H9 (cell line): ENCODE data around the gene ATP13A2. TPM values are rescaled to one million over a fixed set of nuclear protein-coding genes. Genes with fewer than 3 reads are reported as not detected.

Experiments used
- DNase-seq: peaks from one replicate; pipeline ENCODE4 v3.0.0-alpha.2; 2017
- H2AFZ ChIP-seq: one replicate; pipeline ENCODE4 v1.6.1; 2013; ENCODE audit warnings: mild to moderate bottlenecking, low read length, control low read depth, moderate library complexity
- H2AK5ac ChIP-seq: 2 replicates; pipeline ENCODE4 v1.6.1; 2013; ENCODE audit warnings: low read length, control low read depth, mixed read lengths; ENCODE audit not compliant: insufficient read length
- H2BK120ac ChIP-seq: one replicate; pipeline ENCODE4 v1.6.1; 2013; ENCODE audit warnings: low read depth, mild to moderate bottlenecking, low read length, control low read depth, inconsistent platforms; ENCODE audit not compliant: poor library complexity, severe bottlenecking
- H2BK12ac ChIP-seq: 2 replicates; pipeline ENCODE4 v1.6.1; 2013; ENCODE audit warnings: low read length, control low read depth, mixed read lengths, low read depth; ENCODE audit not compliant: insufficient read length
- H2BK15ac ChIP-seq: 2 replicates; pipeline ENCODE4 v1.6.1; 2013; ENCODE audit warnings: low read depth, low read length, control low read depth
- H2BK20ac ChIP-seq: one replicate; pipeline ENCODE4 v1.6.1; 2013; ENCODE audit warnings: low read depth, mild to moderate bottlenecking, low read length, control low read depth, inconsistent platforms; ENCODE audit not compliant: poor library complexity, severe bottlenecking
- H2BK5ac ChIP-seq: 2 replicates; pipeline ENCODE4 v1.6.1; 2013; ENCODE audit warnings: low read length, control low read depth, mixed read lengths; ENCODE audit not compliant: insufficient read length
- H3K14ac ChIP-seq: 2 replicates; pipeline ENCODE4 v1.6.1; 2013; ENCODE audit warnings: low read length, control low read depth; ENCODE audit not compliant: insufficient read depth
- H3K18ac ChIP-seq: 2 replicates; pipeline ENCODE4 v1.6.1; 2013; ENCODE audit warnings: low read depth, mild to moderate bottlenecking, mixed read lengths, low read length, control low read depth; ENCODE audit not compliant: insufficient read length
- H3K23ac ChIP-seq: 2 replicates; pipeline ENCODE4 v1.6.1; 2013; ENCODE audit warnings: low read length, control low read depth, mixed read lengths, low read depth; ENCODE audit not compliant: insufficient read length
- H3K23me2 ChIP-seq: 2 replicates; pipeline ENCODE4 v1.6.1; 2013; ENCODE audit warnings: low read depth, mild to moderate bottlenecking, mixed read lengths, low read length, control low read depth; ENCODE audit not compliant: insufficient read length, poor library complexity, severe bottlenecking
- H3K27ac ChIP-seq: 2 replicates; pipeline ENCODE4 v1.5.1; 2013; ENCODE audit warnings: low read length, control low read depth, mixed read lengths, low read depth; ENCODE audit not compliant: insufficient read length
- H3K27me3 ChIP-seq: 2 replicates; pipeline ENCODE4 v1.6.1; 2013; ENCODE audit warnings: low read length, control low read depth, inconsistent platforms; ENCODE audit not compliant: insufficient read depth
- H3K4ac ChIP-seq: 2 replicates; pipeline ENCODE4 v1.6.1; 2013; ENCODE audit warnings: low read depth, mild to moderate bottlenecking, control low read depth, inconsistent platforms, low read length, moderate library complexity
- H3K4me1 ChIP-seq: 2 replicates; pipeline ENCODE4 v1.6.1; 2013; ENCODE audit warnings: low read length, control low read depth, inconsistent platforms; ENCODE audit not compliant: insufficient read depth
- H3K4me2 ChIP-seq: 2 replicates; pipeline ENCODE4 v1.6.1; 2013; ENCODE audit warnings: low read length, control low read depth, mixed read lengths; ENCODE audit not compliant: insufficient read length, insufficient read depth
- H3K56ac ChIP-seq: 2 replicates; pipeline ENCODE4 v1.6.1; 2013; ENCODE audit warnings: low read depth, mild to moderate bottlenecking, mixed read lengths, low read length, control low read depth; ENCODE audit not compliant: insufficient read length
- H3K79me1 ChIP-seq: 2 replicates; pipeline ENCODE4 v1.6.1; 2013; ENCODE audit warnings: low read depth, mild to moderate bottlenecking, moderate library complexity, low read length, control low read depth, inconsistent platforms; ENCODE audit not compliant: insufficient read depth, poor library complexity, severe bottlenecking
- H3K79me2 ChIP-seq: 2 replicates; pipeline ENCODE4 v1.6.1; 2013; ENCODE audit warnings: low read length, control low read depth, inconsistent platforms; ENCODE audit not compliant: insufficient read depth
- H3K9ac ChIP-seq: 2 replicates; pipeline ENCODE4 v1.6.1; 2013; ENCODE audit warnings: low read length, control low read depth, mixed read lengths; ENCODE audit not compliant: insufficient read length; ENCODE audit errors: extremely low read depth
- H3K9me3 ChIP-seq: one replicate; pipeline ENCODE4 v1.6.1; 2013; ENCODE audit warnings: low read depth, low read length, inconsistent platforms; ENCODE audit not compliant: control insufficient read depth
- H3T11ph ChIP-seq: one replicate; pipeline ENCODE4 v1.6.1; 2013; ENCODE audit warnings: mild to moderate bottlenecking, low read length, control low read depth, inconsistent platforms
- H4K20me1 ChIP-seq: one replicate; pipeline ENCODE4 v1.6.1; 2013; ENCODE audit not compliant: control insufficient read depth, insufficient read length, insufficient read depth
- H4K5ac ChIP-seq: 2 replicates; pipeline ENCODE4 v1.6.1; 2013; ENCODE audit warnings: low read depth, mild to moderate bottlenecking, mixed read lengths, low read length, control low read depth; ENCODE audit not compliant: insufficient read length
- H4K8ac ChIP-seq: replicated peaks from 2 replicates; pipeline ENCODE4 v1.6.1; 2013; ENCODE audit warnings: low read length, control low read depth, mixed read lengths, low read depth; ENCODE audit not compliant: insufficient read length
- H4K91ac ChIP-seq: 2 replicates; pipeline ENCODE4 v1.6.1; 2013; ENCODE audit warnings: low read depth, mild to moderate bottlenecking, moderate library complexity, mixed read lengths, low read length, control low read depth; ENCODE audit not compliant: insufficient read length
- H3K27ac Mint-ChIP-seq, 3 experiments: 2 replicates in 2 of 3; 3 replicates in 1 of 3; pipeline ENCODE4 v1.8.0; 2020 to 2021; ENCODE audit warnings: mixed read lengths in 3 of 3, mild to moderate bottlenecking in 1 of 3, moderate library complexity in 1 of 3
- H3K27me3 Mint-ChIP-seq: 2 replicates; pipeline ENCODE4 v1.8.0; 2021; ENCODE audit warnings: low read depth, mild to moderate bottlenecking, moderate library complexity, mixed read lengths
- H3K36me3 Mint-ChIP-seq, 3 experiments: 2 replicates in 2 of 3; 3 replicates in 1 of 3; pipeline ENCODE4 v1.8.0; 2020 to 2021; ENCODE audit warnings: low read depth in 3 of 3, mixed read lengths in 3 of 3; ENCODE audit not compliant: insufficient read depth in 1 of 3
- H3K4me1 Mint-ChIP-seq, 2 experiments: 2 replicates each; pipeline ENCODE4 v1.8.0; 2020; ENCODE audit warnings: mixed read lengths in 2 of 2
- H3K4me3 Mint-ChIP-seq, 2 experiments: 2 replicates in 1 of 2; 3 replicates in 1 of 2; pipeline ENCODE4 v1.8.0; 2020 to 2021; ENCODE audit warnings: mild to moderate bottlenecking in 2 of 2, mixed read lengths in 2 of 2, moderate library complexity in 1 of 2
- H3K9me3 Mint-ChIP-seq, 2 experiments: 2 replicates in 1 of 2; 3 replicates in 1 of 2; pipeline ENCODE4 v1.8.0; 2020; ENCODE audit warnings: mild to moderate bottlenecking in 2 of 2, mixed read lengths in 2 of 2, moderate library complexity in 1 of 2
- WGBS: extraction: QIAGEN DNeasy Blood & Tissue Kit; methylation state at CpG from one replicate; pipeline ENCODE4 v1.1.7; 2013; ENCODE audit warnings: missing lambda C conversion rate, low lambda C conversion rate, mixed read lengths; ENCODE audit not compliant: insufficient read length; ENCODE audit errors: extremely low coverage; 5-methylcytosine and 5-hydroxymethylcytosine counted together
- total RNA-seq: library from RNA; stranded (reverse); gene quantifications from 2 replicates; pipeline ENCODE4 v1.2.1, GENCODE V29; 2021
- TF ChIP-seq, protein P1 (sequence below): fragments of 200-600 bp; sonication (generic); conservative IDR thresholded peaks from 3 replicates; pipeline ENCODE4 v1.8.0; 2021; ENCODE audit warnings: antibody characterized with exemption, mild to moderate bottlenecking

The ATP13A2 gene
- total RNA-seq, 1 experiment from 2014 or later, result 53.6 TPM

DNA sequence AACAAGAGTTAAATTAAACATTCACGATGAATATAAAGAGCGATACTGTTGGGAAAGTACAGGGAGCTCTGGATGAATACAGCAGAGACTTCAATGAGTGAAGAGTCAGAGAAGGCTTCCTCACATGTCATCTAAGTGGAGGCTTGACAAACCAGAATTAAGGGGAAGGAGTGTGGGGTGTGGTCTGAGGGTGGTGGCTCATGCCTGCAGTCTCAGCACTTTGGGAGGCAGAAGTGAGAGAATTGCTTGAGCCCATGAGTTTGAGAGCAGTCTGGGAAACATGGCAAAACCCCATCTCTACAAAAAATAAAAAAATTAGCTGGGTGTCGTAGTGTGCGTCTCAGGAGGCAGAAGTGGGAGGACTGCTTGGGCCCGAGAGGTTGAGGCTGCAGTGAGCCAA, 33.4 kb upstream of the ATP13A2 start:
- WGBS, result no CpG with 5 or more reads among the region's 5 CpGs
- no peaks in the 10 kb centered on the region; the same call in 1 of the 2 replicates for H3K79me2 ChIP-seq
- no peak overlapping the region for H2BK12ac ChIP-seq
- H3K4ac ChIP-seq, result no peak overlapping the region
- no peak overlapping the region for H2AFZ ChIP-seq
- no peak overlapping the region for H3K56ac ChIP-seq
- no peak overlapping the region for H4K5ac ChIP-seq
- no peaks in the 10 kb centered on the region for H3K79me1 ChIP-seq
- H3T11ph ChIP-seq, result no peak overlapping the region
- no peaks in the 10 kb centered on the region for H3K23me2 ChIP-seq
- H2AK5ac ChIP-seq, result no peak overlapping the region
- TF ChIP-seq, protein P1, sequence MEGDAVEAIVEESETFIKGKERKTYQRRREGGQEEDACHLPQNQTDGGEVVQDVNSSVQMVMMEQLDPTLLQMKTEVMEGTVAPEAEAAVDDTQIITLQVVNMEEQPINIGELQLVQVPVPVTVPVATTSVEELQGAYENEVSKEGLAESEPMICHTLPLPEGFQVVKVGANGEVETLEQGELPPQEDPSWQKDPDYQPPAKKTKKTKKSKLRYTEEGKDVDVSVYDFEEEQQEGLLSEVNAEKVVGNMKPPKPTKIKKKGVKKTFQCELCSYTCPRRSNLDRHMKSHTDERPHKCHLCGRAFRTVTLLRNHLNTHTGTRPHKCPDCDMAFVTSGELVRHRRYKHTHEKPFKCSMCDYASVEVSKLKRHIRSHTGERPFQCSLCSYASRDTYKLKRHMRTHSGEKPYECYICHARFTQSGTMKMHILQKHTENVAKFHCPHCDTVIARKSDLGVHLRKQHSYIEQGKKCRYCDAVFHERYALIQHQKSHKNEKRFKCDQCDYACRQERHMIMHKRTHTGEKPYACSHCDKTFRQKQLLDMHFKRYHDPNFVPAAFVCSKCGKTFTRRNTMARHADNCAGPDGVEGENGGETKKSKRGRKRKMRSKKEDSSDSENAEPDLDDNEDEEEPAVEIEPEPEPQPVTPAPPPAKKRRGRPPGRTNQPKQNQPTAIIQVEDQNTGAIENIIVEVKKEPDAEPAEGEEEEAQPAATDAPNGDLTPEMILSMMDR, result no peak
- no peaks in the 10 kb centered on the region for H3K9me3 Mint-ChIP-seq
- H3K27me3 Mint-ChIP-seq, result no peaks in the 10 kb centered on the region
- no peak overlapping the region for H4K91ac ChIP-seq
- no peak overlapping the region for H2BK20ac ChIP-seq
- peaks cover 3 to 7% of the 10 kb centered on the region in 2 experiments for H3K4me1 Mint-ChIP-seq
- no peak overlapping the region for H3K4me3 Mint-ChIP-seq
- H3K9ac ChIP-seq, result no peak overlapping the region
- no peaks in the 10 kb centered on the region for H4K20me1 ChIP-seq
- no peaks in the 10 kb centered on the region for H3K9me3 ChIP-seq
- no peak overlapping the region for H2BK120ac ChIP-seq
- H3K27me3 ChIP-seq, result no peaks in the 10 kb centered on the region
- H3K4me1 ChIP-seq, result no peaks in the 10 kb centered on the region
- no peak overlapping the region for H3K18ac ChIP-seq
- peak overlapping the region in 2 of 3 experiments; percentile 19 to 29; a peak in 2 of 7 replicates for H3K27ac Mint-ChIP-seq
- no peak overlapping the region for H2BK15ac ChIP-seq
- H3K14ac ChIP-seq, result no peak overlapping the region
- no peak overlapping the region for H3K27ac ChIP-seq
- no peak overlapping the region for H4K8ac ChIP-seq
- no peak overlapping the region for H2BK5ac ChIP-seq
- peaks cover 7 to 52% (median 36%) of the 10 kb centered on the region in 3 experiments; a peak in 6 of 7 replicates for H3K36me3 Mint-ChIP-seq
- no peak overlapping the region for H3K4me2 ChIP-seq
- no peak overlapping the region for H3K23ac ChIP-seq
- DNase-seq, result no peak
